OCI-LY7 (cell line): ENCODE results near the gene SYT15.

Source experiments
- EZH2phosphoT487 ChIP-seq: fragments of 200-600 bp; sonication (generic); IDR thresholded peaks from 2 replicates; pipeline ENCODE4 v1.6.1; 2018; ENCODE audit warnings: low read depth, borderline replicate concordance, mild to moderate bottlenecking, mixed run types, antibody characterized with exemption, low read length, moderate library complexity, mixed read lengths
- TF ChIP-seq, protein P1 (sequence below): fragments of 200-600 bp; sonication (generic); conservative IDR thresholded peaks from 2 replicates; pipeline ENCODE4 v1.5.1; 2014; ENCODE audit warnings: mild to moderate bottlenecking, antibody characterized with exemption, low read length, moderate library complexity, mixed read lengths

DNA sequence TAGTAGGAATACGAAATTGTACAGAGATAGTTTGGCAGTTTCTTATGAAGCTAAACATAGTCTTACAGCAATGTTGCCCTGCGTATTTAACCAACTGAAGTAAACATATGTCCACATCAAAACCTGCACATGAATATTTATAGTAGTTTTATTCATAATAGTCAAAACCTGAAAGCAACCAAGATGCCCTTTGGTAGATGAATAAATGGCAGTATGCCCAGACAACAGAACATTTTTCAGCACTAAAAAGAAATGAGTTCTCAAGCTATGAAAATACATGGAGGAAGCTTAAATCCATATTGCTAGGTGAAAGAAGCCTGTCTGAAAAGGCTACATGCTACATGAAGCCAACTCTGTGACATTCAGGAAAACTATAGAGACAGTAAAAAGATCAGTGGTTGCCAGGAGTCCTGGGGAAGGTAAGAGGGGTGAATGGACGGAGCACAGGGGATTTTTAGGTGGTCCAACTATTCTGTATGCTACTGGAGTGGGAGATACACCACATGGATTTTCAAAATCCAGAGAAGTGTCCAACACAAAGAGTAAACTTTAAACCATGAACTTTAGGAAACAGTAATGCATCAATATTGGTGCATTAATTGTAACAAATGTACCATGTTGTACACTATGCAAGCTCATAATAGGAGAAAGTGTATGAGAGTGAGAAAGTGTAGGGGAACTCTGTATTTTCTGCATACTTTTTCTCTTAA, 40.1 kb upstream of the SYT15 start:
- TF ChIP-seq, protein P1, sequence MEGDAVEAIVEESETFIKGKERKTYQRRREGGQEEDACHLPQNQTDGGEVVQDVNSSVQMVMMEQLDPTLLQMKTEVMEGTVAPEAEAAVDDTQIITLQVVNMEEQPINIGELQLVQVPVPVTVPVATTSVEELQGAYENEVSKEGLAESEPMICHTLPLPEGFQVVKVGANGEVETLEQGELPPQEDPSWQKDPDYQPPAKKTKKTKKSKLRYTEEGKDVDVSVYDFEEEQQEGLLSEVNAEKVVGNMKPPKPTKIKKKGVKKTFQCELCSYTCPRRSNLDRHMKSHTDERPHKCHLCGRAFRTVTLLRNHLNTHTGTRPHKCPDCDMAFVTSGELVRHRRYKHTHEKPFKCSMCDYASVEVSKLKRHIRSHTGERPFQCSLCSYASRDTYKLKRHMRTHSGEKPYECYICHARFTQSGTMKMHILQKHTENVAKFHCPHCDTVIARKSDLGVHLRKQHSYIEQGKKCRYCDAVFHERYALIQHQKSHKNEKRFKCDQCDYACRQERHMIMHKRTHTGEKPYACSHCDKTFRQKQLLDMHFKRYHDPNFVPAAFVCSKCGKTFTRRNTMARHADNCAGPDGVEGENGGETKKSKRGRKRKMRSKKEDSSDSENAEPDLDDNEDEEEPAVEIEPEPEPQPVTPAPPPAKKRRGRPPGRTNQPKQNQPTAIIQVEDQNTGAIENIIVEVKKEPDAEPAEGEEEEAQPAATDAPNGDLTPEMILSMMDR: no peak
- TF ChIP-seq EZH2phosphoT487: no peak
